GM19351 (cell line): ENCODE measurements around the gene ZNF468.
A peak's percentile ranks its signal among the peaks of the same experiment; 100 is the strongest.
"Not testable (repeated sequence)": the region's sequence is repeated elsewhere in the genome, so short reads cannot be mapped to it uniquely, and the experiment has no call there.

Experiments
- ATAC-seq: cut with Tn5 transposase; IDR thresholded peaks from one replicate; pipeline ENCODE4 v1.9.1; 2021; ENCODE audit warnings: mild to moderate bottlenecking, moderate library complexity; ENCODE audit not compliant: unreplicated experiment

The ZNF468 gene

GRCh38 chr19:52857378-52858191 is at the start of gene ZNF468:
Gene ZNF468 (minus strand): TSS chr19:52857619. CDS start chr19:52854272, 3,347 bp downstream.
- ATAC-seq: peak; percentile 95

GRCh38 chr19:52904052-52904780 is 46.8 kb upstream of the ZNF468 start:
- ATAC-seq: not testable (repeated sequence)

- ATAC-seq: no peak
Observed at GRCh38 chr19:52901842-52902241, 44.4 kb upstream of the ZNF468 start.

- ATAC-seq: not testable (repeated sequence)
Observed at GRCh38 chr19:52898596-52898995, 41.2 kb upstream of the ZNF468 start.

GRCh38 chr19:52898101-52898500 is 40.7 kb upstream of the ZNF468 start:
- no peak for ATAC-seq

- ATAC-seq: peak; percentile 90
Observed at GRCh38 chr19:52897138-52897935, 39.9 kb upstream of the ZNF468 start, which contains the start of gene ZNF320. Gene ZNF320 (minus strand): TSS chr19:52897635. CDS start chr19:52890255, 7,380 bp downstream.

- ATAC-seq: no peak
Observed at GRCh38 chr19:52896431-52897137, 39.2 kb upstream of the ZNF468 start.

- ATAC-seq: no peak
Observed at GRCh38 chr19:52891336-52891735, 33.9 kb upstream of the ZNF468 start.

GRCh38 chr19:52889931-52890330 is 32.5 kb upstream of the ZNF468 start:
- ATAC-seq: no peak

GRCh38 chr19:52889076-52889475 is 31.7 kb upstream of the ZNF468 start:
- no peak for ATAC-seq

GRCh38 chr19:52880895-52881389 is 23.5 kb upstream of the ZNF468 start:
- no peak for ATAC-seq

- not testable (repeated sequence) for ATAC-seq
Observed at GRCh38 chr19:52872996-52873395, 15.6 kb upstream of the ZNF468 start.

GRCh38 chr19:52871466-52871865 is 14.0 kb upstream of the ZNF468 start:
- no peak for ATAC-seq

- not testable (repeated sequence) for ATAC-seq
Observed at GRCh38 chr19:52868031-52868430, 10.6 kb upstream of the ZNF468 start.

- ATAC-seq: peak; percentile 13
Observed at GRCh38 chr19:52856540-52857377, 660 bp downstream of the ZNF468 start.

- ATAC-seq: not testable (repeated sequence)
Observed at GRCh38 chr19:52847352-52847751, 10.1 kb downstream of the ZNF468 start.

GRCh38 chr19:52840825-52841465 is 16.5 kb downstream of the ZNF468 start:
- not testable (repeated sequence) for ATAC-seq

GRCh38 chr19:52834289-52834688 is 23.1 kb downstream of the ZNF468 start:
- not testable (repeated sequence) for ATAC-seq

- not testable (repeated sequence) for ATAC-seq
Observed at GRCh38 chr19:52833541-52833940, 23.9 kb downstream of the ZNF468 start.
